ENCODE data around the gene LOXL1. TPM values are rescaled to one million over a fixed set of nuclear protein-coding genes. Genes with fewer than 3 reads are reported as not detected.

Gene LOXL1
- total and polyA plus RNA-seq, 2 of the 4 experiments (the other 2 are of a cell fraction) = 148 to 332 TPM

DNA sequence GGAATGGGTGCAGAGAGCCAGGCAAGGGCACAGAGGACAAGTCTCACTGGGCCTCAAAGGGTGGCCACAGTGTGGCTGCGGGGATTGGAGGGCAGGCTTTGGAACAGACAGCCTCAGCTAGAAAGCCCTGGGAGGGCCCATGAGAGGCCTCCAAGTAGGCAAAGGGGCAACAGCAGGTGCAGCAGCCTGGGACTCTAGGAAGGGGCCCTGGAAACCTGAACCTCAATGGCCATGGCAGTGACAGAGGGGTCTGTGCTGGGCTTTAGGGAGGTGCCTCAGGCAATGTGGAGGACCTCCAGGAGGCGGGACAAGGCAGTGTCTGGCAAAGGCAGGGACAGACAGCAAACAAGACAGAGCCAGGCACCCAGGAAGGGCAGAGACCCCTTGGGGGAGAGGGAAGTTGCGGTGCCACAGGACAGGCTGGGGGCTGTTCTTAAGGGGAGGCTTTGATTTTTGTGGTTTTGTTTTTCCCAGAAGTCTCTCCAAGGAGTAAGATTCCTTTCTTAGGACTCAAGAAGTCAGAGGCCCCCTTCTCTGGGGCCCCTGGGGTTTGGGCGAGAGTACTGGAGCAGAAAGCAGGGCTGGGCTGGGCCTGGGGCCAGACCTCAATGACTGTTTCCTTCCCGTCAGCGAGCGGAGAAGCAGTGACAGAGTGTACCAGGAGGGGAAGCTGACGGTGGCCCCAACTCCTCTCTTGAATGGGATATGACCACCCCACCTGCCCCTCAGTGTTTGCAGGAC, 56.1 kb downstream of the LOXL1 start (continued):
- TF ChIP-seq, protein P1, sequence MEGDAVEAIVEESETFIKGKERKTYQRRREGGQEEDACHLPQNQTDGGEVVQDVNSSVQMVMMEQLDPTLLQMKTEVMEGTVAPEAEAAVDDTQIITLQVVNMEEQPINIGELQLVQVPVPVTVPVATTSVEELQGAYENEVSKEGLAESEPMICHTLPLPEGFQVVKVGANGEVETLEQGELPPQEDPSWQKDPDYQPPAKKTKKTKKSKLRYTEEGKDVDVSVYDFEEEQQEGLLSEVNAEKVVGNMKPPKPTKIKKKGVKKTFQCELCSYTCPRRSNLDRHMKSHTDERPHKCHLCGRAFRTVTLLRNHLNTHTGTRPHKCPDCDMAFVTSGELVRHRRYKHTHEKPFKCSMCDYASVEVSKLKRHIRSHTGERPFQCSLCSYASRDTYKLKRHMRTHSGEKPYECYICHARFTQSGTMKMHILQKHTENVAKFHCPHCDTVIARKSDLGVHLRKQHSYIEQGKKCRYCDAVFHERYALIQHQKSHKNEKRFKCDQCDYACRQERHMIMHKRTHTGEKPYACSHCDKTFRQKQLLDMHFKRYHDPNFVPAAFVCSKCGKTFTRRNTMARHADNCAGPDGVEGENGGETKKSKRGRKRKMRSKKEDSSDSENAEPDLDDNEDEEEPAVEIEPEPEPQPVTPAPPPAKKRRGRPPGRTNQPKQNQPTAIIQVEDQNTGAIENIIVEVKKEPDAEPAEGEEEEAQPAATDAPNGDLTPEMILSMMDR (conservative IDR thresholded peaks at IDR 0.05; ENCODE audit: low read depth, low read length) = no peak
- TF ChIP-seq MAFK (IDR thresholded peaks at IDR 0.05; ENCODE audit: low read depth, low read length) = no peak
